Fibroblast of skin of right quadriceps (primary cell): Measurements from ENCODE around the gene ZNF584.
"Not testable (repeated sequence)": the region's sequence is repeated elsewhere in the genome, so short reads cannot be mapped to it uniquely, and the experiment has no call there.

Experiments
- DNase-seq: peaks from one replicate; pipeline ENCODE4 v3.0.0-alpha.2; 2013

Gene ZNF584

DNA sequence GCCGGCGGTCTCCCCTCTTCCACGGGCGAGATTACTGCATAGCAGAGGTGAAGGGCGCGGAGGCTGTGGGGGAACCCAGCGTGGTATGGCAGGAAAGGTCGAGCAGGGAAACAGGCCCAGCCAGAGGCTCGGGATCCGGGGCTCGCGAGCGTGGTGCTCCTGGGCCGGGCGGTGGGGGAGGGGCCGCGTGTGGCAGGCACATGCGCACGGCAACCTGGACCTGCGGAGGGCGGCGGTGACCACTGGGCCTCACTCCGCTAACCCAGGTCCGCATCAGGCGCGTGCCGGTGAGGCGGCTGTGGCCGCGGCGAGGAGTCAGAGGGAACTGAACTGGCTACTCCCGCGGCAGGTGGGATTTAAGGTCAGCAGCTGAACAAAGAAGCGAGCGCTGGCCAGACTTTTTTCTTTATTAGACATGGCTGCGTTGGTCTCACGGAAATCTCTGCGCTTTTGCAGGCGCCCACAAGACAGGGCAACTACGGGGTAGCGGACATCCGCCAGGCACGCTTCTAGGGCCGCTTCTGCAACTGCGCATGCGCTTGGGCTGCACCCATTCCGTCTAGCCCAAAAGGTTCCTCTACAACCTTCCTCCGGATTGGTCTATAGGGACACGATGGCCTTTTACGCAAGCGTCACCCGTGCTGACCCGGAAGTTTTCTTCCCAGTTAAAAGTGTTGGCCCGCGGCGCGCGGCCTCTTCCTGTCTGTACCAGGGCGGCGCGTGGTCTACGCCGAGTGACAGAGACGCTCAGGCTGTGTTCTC lies 21.7 kb upstream of the ZNF584 start, which contains the start of gene RPS5:
Gene RPS5 (plus strand): TSS at position 694 of the 762 bp plus-strand sequence. CDS start 869 bp downstream, outside the sequence.
- DNase-seq, result peak; percentile 99

DNA sequence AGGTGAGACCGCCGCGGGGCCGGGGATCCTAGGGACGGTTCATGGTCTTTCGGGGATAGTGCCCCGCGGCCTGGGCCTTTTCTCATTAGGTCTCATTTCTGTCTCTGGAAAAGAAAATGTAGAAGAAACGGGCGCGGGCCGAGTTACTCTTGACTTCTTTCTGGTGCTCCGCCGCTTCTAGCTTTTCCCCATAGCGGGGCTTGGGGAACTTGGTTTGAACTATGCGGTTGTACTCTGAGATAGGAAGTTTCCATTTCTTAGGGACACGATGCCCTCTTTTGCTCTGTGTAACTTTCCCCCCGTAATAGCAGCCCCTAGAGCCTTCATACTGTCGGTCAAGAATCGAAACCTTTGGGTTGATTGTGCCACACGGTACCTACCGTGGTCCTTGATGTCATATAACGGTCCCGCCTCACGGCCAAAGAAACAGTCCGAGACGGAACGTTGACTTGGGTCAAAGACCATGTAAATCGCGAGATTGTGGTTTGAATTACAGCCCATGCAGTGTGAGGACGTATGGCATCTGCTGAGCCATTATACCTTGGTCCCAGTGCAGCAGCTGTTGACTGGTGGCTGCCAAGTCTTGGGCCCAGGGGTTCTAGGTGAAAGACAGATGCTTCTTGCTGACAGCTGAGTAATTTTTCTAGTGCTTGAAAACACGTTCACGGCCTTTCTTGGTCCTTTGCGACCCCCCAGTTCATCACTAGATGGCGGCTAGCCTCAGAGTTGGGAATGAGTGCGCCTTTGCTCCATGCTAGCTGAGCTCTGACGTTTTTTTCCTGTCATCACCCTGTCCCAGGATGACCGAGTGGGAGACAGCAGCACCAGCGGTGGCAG lies 20.9 kb upstream of the ZNF584 start:
- no peak for DNase-seq

DNA sequence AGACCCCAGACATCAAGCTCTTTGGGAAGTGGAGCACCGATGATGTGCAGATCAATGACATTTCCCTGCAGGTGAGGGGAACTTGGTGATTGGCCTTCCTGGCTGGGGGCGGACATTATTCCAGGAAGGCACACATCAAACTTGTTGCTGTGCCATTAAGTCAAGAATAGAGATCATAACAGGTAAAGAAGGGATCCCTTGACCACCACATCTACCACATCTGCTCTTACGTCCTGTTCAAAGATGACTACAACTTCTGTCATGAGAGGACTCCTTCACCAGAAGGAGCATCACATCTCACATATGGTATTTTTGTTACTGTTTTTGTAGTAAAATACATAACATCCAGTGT lies 20.3 kb upstream of the ZNF584 start:
- DNase-seq, result no peak

DNA sequence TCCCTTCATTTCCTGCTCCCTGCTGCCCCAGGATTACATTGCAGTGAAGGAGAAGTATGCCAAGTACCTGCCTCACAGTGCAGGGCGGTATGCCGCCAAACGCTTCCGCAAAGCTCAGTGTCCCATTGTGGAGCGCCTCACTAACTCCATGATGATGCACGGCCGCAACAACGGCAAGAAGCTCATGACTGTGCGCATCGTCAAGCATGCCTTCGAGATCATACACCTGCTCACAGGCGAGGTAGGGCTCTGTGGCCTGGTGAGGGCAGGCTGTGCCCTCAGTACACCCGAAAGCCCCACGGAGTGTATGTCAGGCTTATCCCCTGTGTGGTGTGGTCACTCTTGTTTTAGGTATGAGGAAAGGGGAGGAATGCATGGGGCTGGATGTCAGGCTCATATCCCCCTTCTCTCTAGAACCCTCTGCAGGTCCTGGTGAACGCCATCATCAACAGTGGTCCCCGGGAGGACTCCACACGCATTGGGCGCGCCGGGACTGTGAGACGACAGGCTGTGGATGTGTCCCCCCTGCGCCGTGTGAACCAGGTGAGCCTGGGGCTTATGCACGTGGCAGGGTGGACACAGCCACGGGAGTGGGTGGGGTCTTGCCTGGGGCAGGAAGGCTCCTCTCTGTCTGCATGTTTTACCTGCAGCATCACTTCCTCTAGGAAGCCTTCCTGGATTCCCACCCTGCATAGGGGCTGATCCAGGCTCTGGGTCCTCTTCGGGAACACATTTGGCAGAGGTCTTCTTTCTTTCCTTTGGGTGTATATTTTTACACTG lies 15.3 kb upstream of the ZNF584 start:
- DNase-seq, result no peak

DNA sequence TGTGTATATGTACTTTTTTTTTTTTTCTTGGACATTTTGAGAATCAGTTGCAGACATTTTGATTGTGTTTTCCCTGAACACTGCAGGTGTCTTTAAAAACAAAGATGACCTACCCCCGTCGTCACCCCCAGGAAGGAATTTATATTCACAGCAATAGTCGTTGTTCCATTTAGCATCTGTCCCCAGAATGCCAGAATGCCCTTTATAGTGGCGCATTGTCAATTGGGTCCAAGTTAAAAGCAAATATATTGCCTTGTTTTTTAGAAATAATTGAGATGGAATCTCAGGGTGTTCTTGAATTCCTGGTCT lies 14.8 kb upstream of the ZNF584 start:
- no peak for DNase-seq

DNA sequence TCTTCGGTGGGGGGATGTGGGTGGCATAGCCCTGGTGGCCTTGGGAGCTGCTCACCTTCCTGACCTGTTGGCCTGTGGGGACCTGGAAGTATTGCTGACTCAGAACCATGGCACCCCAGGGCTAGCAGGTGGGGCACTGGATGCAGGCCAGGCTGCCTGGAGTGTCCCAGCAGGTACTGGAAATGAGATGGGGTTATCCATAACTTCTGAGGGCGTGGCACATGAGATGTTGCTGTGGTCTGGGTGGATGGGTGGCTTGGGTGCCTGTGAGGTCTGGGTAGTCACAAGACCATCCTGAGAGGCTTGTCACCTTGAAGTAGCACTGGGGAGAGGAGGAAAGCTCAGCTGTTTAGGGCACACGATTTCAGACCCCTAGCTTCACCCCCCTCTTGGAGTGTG lies 13.6 kb upstream of the ZNF584 start:
- no peak for DNase-seq

DNA sequence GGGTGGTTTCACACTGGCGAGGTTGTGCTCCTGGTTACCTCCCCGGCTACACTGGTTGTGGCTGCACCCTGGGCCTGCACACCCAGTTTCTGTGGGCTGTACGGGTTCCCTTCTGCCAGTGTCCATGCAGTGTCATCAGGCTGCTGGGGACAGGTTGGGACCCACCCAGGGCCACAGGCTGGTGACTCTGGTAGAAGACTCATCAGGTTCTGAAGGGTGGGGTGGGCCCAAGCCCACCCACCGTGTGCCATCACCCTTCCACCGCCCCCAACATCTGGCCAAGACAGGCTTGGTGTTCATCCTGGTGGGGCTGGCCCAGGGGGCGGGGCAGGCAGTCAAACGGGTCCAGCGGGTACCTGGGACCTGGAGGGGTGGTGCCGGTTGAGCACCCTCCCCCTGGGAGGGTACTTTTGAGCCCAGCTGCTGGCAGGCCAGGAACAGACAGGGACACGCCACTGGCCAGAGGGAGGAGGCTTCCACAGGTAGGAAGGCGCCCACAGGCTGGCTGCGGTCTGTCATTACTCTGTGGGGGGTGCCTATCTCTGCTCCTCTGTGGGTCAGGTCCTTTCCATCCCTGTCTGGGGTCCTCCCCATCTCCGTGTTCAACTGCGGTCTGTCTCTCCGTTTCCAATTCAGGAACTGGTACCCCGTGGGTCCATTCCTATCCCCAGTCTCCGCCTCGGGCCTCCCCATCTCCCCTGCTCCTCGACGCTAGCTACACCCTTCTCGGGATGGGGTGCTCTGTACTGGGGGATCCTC lies 13.1 kb upstream of the ZNF584 start, which contains the start of gene RNF225:
Gene RNF225 (plus strand): TSS at position 437 of the 759 bp plus-strand sequence. CDS start 434 bp downstream, outside the sequence.
- DNase-seq, result no peak

DNA sequence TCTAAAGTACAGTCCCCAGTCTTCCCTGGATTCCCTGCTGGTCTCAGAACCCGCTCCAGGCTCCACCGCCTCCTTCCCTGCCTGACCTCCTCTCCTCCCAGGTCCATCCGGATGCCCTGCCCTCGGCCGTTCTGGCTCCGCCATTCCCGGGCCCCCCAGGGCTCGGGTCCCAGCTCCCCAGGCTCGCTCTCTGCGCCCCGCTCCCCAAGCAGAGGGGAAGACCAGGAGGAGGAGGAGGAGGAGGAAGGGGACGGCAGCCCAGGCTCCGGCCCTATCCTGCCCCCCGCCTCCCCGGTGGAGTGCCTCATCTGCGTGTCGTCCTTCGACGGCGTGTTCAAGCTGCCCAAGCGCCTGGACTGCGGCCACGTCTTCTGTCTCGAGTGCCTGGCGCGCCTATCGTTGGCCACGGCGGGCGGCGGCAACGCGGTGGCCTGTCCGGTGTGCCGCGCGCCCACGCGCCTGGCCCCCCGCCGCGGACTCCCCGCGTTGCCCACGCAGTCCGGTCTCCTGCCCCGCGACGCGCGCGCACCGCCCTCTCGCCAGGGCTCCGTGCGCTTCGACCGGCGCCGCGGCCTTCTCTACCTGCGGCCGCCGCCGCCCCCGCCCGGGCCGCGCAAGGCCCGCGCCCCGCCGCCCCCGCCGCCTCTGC lies 12.3 kb upstream of the ZNF584 start:
- no peak for DNase-seq

DNA sequence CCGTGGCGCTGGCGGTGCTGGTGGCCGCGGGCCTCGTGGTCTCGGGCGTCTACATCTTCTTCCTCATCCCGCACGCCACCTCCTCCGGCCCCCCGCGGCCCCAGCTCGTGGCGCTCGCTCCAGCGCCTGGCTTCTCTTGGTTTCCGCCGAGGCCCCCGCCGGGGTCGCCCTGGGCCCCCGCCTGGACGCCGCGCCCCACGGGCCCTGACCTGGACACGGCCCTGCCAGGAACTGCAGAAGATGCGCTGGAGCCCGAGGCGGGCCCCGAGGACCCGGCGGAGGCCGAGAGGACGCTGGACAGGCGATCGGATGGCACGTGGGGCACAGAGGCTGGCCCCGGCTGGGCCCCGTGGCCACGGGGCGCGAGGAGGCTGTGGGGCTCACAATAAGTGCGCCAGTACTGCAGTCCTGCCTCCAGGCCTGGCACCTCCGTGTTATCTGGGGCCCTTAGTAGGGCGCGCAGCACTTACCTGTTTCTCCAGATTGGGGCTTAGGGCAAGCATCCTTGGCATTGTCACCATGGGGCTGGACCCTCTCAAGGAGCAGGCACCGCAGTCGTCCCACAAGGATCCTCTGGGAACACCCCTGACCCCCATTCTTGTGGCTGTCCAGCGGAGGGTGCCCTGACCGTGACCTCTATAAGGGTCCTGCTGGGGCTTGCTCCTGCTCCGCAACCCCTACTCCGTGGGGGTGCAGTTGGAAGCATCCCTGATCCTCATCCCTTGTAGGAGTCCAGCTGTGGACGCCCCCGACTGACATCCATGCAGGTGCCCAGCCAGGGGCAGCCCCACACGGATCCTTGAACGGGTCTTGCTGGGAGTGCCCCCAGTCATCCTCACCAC lies 11.5 kb upstream of the ZNF584 start:
- no peak for DNase-seq

DNA sequence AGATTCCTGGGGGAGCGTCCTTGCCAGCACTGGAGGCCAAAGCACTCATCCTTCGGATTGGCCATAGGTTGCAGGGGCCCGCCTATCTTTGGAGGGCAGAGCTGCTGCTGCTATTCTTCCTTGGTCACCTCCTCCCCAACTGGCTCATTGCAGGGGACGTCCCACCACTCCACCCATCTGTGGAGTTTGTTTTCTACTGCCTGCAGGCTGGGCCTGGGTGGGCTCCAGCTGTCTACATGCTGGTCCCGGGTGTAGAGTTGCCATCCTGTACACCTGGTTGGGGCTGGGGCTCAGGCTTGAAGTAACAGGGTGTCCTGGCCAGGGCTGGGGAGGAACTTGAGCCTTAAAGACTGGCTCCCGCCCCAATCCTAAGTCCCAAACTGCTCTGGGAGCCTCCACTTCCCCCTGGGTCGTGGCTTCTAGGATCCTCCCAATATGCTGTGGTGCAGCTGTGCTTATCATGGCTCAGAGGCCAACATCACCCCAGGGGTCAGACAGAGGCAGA lies 10.9 kb upstream of the ZNF584 start:
- DNase-seq, result no peak

DNA sequence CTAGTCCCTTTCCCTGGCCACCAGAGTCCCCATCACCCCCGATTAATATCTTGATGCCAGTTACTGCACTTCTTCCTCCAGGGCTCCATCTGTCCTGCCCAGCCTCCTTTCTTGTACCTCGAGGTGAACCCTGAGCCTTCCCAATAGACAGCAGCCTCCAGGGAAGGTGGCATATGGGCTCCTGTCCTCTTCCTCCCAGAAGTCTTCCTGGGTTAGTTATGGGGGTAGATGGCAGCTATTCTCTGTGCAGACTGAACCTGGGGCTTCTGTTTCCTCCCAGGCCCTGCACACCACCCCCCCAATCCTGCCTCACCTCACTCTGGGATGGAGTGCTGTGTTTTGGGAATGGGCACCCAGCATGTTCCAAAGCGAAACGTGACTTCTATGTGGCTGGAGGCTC lies 10.4 kb upstream of the ZNF584 start:
- DNase-seq, result no peak

DNA sequence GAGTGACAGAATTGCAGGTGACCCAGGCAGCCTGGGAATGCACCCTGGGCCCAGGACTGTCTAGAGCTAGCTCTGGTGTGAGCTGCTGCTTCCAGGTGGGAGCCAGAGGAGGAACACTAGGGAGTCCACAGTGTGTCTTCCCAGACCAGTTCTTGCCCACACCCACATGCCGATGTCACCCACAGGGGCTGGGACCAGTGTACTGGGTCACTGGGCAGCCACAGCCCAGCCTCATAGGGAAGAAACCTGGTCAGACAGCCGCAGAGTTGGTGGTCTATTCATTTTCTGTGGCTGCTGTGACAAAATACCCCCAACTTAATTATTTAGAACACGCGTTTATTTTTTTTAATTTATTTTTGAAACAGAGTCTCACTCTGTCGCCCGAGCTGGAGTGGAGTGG lies 9.9 kb upstream of the ZNF584 start:
- no peak for DNase-seq

DNA sequence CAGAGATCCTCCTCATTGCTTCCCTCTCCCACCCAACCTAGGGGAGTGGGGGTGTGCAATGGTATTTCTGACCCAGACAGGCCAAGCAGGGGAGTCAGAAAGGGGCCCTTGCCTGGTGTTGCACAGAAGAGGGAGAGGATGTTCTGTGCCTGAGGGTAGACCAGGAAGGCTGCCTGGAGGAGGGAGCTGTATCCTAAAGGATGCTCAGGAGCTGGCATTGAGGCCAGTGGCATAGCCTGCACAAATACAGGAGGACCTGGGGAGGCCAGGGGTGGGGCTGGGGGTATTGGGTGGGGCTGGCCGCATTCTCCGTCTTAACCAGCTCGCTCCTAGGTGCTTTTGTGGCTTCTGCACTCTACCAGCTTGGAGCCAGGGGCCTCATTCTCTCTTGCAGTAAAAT lies 8.5 kb upstream of the ZNF584 start:
- DNase-seq, result no peak

DNA sequence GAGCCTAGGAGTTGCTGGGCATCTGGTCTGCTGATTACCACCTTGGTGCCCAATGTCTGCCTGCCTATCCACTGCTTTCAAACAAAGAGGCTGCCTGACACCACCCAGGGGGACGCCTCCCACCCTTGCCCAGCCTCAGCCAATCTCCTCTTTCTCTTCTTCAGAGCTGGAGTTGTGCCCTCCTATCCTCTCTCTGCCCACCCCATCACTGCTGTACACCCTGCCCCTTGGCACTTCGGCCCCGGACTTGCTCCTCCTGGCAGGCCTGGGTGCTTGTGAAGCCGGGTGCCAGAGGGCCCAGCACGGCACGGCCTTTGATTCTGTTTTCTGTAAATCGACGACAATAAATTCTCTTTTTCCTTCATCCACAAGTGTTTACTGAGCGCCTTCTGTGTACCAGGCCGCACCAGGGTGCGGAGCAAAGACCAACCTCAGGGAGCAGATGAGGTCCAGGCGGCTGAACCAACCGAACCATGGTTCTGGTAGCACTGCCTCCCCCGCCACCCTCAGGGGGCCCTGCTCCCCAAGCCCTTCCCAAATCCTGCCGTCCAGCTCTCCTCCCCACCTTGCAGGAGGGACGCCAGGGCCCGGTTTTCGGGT lies 8.0 kb upstream of the ZNF584 start:
- DNase-seq, result no peak

DNA sequence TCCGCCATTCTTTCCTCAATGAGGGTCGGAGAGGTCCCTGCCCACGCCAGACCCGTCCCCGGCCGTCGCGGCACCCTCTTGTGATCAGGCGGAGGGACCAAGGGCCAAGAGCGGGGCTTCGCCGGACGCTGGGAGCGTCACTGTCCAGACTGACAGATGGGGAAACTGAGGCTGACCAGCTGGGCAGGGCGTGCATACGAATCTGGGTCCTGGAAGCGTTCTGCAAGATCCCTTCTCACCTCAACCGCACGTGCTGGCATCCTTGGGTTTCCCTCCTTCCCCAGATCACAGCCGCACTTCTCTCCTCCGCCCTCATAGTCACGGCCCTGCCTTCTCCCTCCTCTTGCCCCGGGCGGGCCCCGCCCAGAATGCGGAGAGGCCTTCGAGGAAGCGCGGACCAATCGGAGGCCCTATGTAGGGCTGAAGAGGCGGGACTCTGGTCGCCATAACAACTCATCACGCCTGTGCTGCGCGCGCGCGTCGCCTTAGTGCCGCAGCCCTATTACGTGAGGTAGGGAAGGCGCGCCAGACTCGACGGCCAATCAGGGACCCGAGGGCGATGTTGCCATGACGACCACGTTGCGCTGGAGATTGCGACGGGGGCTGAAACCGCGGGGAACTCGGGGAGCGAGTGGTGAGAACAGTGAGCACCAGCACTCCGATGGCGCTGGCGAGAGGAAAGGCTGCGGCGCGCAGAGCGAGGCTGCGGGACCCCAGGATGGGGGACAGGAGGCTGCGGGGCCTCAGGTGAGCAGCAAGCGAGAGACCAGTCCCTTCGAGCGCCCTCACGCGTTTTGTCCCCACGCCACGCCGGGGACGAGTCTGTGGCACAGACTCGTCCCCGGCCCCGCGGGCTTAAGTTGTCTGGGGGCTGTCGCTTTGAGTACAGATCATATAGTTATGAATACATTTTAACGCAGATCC lies 7.3 kb upstream of the ZNF584 start:
- DNase-seq, result peak; percentile 99

DNA sequence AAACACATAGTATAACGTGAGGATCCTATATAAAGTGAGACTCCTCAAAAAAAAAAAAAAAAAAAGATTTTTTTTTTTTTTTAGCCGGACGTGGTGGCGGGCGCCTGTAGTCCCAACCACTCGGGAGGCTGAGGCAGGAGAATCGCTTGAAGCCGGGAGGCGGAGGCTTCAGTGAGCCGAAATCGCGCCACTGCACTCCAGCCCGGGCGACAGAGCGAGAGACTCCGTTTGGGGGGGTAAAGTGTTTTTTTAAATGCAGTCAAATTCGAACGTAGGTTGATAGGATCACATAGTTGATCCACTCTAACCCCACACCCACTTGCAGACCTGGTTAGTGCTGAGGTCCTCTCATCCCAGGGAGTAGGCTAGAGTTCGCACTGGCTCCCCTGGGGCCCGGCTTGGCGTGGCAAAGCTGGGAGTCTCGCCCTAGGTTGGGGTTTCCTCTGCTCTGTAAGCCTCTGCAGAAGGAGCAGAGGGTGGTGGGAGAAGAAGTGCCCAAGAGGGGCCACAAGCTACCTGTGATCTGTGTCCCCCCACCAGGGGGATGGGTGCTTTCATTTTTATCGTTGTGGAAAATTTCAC lies 6.5 kb upstream of the ZNF584 start:
- no peak for DNase-seq

DNA sequence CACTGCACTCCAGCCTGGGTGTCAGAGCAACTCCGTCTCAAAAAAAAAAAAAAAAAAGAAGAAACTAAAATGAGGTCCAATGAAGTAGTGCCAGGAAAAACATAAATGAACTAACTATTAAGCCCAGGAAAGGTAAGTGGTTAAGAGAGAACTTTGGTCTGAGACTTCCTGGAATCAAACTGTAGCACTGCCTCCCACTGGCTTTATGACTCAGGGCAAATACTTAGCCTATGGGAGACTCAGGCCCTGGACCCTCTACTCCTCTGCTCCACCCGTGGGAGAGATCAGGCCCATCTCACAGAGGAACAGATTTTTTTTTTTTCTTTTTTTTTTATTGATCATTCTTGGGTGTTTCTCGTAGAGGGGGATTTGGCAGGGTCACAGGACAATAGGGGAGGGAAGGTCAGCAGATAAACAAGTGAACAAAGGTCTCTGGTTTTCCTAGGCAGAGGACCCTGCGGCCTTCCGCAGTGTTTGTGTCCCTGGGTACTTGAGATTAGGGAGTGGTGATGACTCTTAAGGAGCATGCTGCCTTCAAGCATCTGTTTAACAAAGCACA lies 4.5 kb upstream of the ZNF584 start:
- DNase-seq, result not testable (repeated sequence)

DNA sequence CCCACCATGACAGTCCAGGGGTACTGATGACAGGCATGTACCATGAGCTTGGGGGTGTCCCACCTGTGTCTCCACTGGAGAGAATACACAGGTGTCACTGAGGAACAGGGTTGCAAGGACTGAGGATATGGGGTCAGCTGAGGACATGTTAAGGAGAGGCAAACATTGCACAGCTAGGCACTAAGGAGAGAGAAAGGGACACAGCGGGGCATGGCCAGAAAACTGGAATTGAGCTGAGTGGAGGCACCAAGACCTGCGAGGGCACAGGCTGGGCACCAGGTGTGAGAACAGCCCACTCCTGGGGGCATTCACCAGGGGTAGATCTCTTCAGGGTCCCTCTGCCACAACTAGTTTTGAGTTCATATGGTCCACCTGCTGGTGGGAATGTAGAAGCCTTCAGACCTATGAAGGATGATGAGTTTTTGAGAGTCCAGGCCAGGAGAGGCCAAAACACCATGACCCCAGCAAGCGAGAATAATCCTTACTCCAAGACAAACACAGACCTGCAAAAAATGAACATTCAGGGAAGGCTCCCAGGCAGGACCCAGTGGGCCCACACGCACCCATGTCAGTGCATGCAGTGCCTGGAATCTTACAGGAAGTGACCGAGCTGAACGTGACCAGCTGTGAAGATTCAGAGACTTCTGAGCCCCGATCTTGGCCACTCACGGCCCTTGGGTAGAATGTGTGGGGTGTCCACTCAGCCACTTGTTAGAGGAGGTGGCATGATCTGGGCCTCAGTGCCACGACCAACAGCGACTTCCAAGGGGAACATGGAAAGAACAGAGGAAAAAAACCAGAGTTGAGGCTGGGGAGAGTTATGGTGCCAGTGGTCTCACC lies 1.4 kb upstream of the ZNF584 start:
- DNase-seq, result no peak
